K562 (cell line): ENCODE data around the gene CCDC138.

Source experiments
- EP300 ChIP-seq: IDR thresholded peaks from 2 replicates; pipeline ENCODE4 v1.6.1; 2012; ENCODE audit warnings: low read length, improper control_type of control experiment
- HOXB6 ChIP-seq: fragments of 250-450 bp; sonication (Bioruptor Pico); IDR thresholded peaks from 2 replicates; pipeline ENCODE4 v1.5.1; 2022; ENCODE audit warnings: mild to moderate bottlenecking, borderline replicate concordance
- IRF1 ChIP-seq: sonication (generic); formaldehyde crosslinking; IDR thresholded peaks from 2 replicates; pipeline ENCODE4 v1.8.0; 2022; ENCODE audit warnings: missing genetic modification reagents, mild to moderate bottlenecking, borderline replicate concordance
- YBX1 ChIP-seq: fragments of 450-650 bp; IDR thresholded peaks from 2 replicates; pipeline ENCODE4 v1.7.1; 2016; ENCODE audit warnings: mild to moderate bottlenecking
- ZNF431 ChIP-seq: sonication (generic); formaldehyde crosslinking; IDR thresholded peaks from 2 replicates; pipeline ENCODE4 v1.8.0; 2022; ENCODE audit warnings: mild to moderate bottlenecking, missing genetic modification reagents

DNA sequence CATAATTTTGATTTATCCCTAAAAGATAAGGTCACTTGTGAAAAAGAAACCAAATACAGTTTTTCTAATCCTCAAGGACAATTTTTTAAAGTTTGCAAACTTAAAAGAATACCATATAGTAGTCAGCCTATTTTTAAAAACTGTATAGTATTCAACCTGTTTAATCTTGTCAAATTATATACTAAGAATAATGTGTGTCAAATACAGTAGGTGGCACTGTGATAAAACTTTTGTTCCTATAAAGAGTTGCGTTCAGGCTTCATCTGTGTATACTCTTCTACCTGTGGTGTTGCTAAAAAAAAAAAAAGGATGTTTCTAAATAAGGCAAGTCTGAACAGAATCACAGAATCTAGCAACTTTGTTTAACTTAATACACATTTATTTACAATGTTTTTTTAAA, 68.6 kb downstream of the CCDC138 start:
- no peak for TF ChIP-seq ZNF431 (CRISPR knock-in tag)
- no peak for TF ChIP-seq YBX1
- no peak for TF ChIP-seq EP300
- TF ChIP-seq HOXB6 (CRISPR knock-in tag), result no peak
- no peak for TF ChIP-seq IRF1 (CRISPR knock-in tag)
